Spleen (tissue), 7 donors: ENCODE measurements around the gene MAP7D3.

Experiments used
- CTCF ChIP-seq, 11 experiments: fragments of 200-600 bp in 7 of 11; fragments of 450-650 bp in 4 of 11; sonication (generic) in 4 of 11; IDR thresholded peaks in 8 of 11; conservative IDR thresholded peaks in 3 of 11; 1 replicate in 7 of 11; 2 replicates in 4 of 11; pipeline versions ENCODE4 v1.4.0 to v1.8.0; 2016 to 2021; ENCODE audit warnings: antibody characterized with exemption in 11 of 11, inconsistent platforms in 4 of 11, mild to moderate bottlenecking in 1 of 11
- POLR2AphosphoS5 ChIP-seq, 3 donors: sonication (generic); formaldehyde crosslinking; IDR thresholded peaks; one replicate each; pipeline ENCODE4 v1.5.1; 2017; ENCODE audit warnings: antibody characterized with exemption in 3 of 3
- donor health status: DM: no; HTN: no; CAD: no; lungs with moderate emphysema.
- donor health status: DM: no; HTN: no; CAD: no.
- donor health status: DM: no; HTN: no; CAD: no.

- TF ChIP-seq CTCF (IDR thresholded peaks at IDR 0.05 in 8 of 11, conservative IDR thresholded peaks at IDR 0.05 in 3 of 11) = no peak
- TF ChIP-seq POLR2AphosphoS5 (IDR thresholded peaks at IDR 0.05) = no peak
Measured at GRCh38 chrX:136206916-136207315, 44.3 kb downstream of the MAP7D3 start.
